Measurements from ENCODE around the gene CYP27A1. TPM values are rescaled to one million over a fixed set of nuclear protein-coding genes. Genes with fewer than 3 reads are reported as not detected.

Gene CYP27A1
- total and polyA plus RNA-seq, 9 donors, result 22.0 to 59.5 (median 34.4) TPM

DNA sequence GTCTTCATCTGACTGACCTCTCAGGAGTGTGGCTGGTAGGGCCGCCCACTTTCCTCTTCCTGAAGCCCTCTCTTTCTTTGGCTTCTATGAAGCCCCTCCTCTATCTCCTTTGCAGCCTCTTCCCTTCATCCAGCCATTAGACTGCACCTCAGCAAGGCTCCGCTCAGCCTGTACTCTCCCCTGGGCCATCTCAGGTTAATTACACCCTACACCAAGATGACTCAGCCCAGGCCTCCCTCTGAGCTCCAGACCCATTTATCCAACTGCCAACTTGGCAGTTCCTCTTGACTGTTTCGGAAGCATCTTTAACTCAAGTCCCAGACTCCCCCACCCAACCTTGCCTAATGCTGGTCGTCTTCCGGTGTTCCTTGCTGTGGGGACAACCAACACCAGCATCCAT is 71.8 kb downstream of the CYP27A1 start:
- intact Hi-C loops (cut with DNase I), result loop anchor here in 1 of 4 donors (10.0 kb wide), 1 partner anchor 139 kb away; the partner anchor contains the start of gene TTLL4
- no peak for DNase-seq
- no peaks in the 10 kb centered on the region for H3K36me3 ChIP-seq
- no peak for TF ChIP-seq EP300 (IDR thresholded peaks at IDR 0.05)
- no peak for TF ChIP-seq POLR2A (IDR thresholded peaks at IDR 0.05)
- TF ChIP-seq CTCF (IDR thresholded peaks at IDR 0.05), result no peak
- no peaks in the 10 kb centered on the region for H3K27me3 ChIP-seq
- no peaks in the 10 kb centered on the region for H3K4me1 ChIP-seq (ENCODE audit: insufficient read depth)
- H3K27ac ChIP-seq, result no peak overlapping the region
- no peak overlapping the region for H3K4me3 ChIP-seq
- H3K9me3 ChIP-seq, result no peaks in the 10 kb centered on the region
- WGBS, 3 donors, result 55 to 74% (median 72%) methylated on average over 5 of the region's 5 CpGs

- intact Hi-C loops (cut with DNase I), result loop anchor here in 1 of 4 donors (10.0 kb wide), 1 partner anchor 140 kb away; the partner anchor contains the start of gene TTLL4
- no peak overlapping the region for H3K27ac ChIP-seq
- no peak for DNase-seq
- H3K9me3 ChIP-seq, result no peaks in the 10 kb centered on the region
- WGBS, 3 donors, result 55 to 63% (median 56%) methylated on average over 5 of the region's 5 CpGs
- no peak overlapping the region for H3K4me3 ChIP-seq
- no peaks in the 10 kb centered on the region for H3K27me3 ChIP-seq
- H3K4me1 ChIP-seq (ENCODE audit: insufficient read depth), result no peaks in the 10 kb centered on the region
- H3K36me3 ChIP-seq, result no peaks in the 10 kb centered on the region
- TF ChIP-seq EP300 (IDR thresholded peaks at IDR 0.05) (no peak), CTCF (IDR thresholded peaks at IDR 0.05) (no peak), POLR2A (IDR thresholded peaks at IDR 0.05) (no peak)
Measured at GRCh38 chr2:218854860-218855259, 72.9 kb downstream of the CYP27A1 start.

- no peak for DNase-seq
- intact Hi-C loops (cut with DNase I), result loop anchor here in 1 of 4 donors (10.0 kb wide), 1 partner anchor 141 kb away; the partner anchor contains the start of gene TTLL4
Measured at GRCh38 chr2:218855305-218856166, 73.6 kb downstream of the CYP27A1 start.

More at GRCh38 chr2:218855305-218856166, 73.6 kb downstream of the CYP27A1 start:
- 80 to 84% (median 80%) methylated on average over 14 of the region's 14 CpGs for WGBS, 3 donors
- H3K9me3 ChIP-seq, result no peaks in the 10 kb centered on the region
- TF ChIP-seq EP300 (IDR thresholded peaks at IDR 0.05), result no peak
- no peak for TF ChIP-seq POLR2A (IDR thresholded peaks at IDR 0.05)
- no peak for TF ChIP-seq CTCF (IDR thresholded peaks at IDR 0.05)
- H3K4me3 ChIP-seq, result no peak overlapping the region
- no peaks in the 10 kb centered on the region for H3K27me3 ChIP-seq
- H3K27ac ChIP-seq, result no peak overlapping the region
- no peaks in the 10 kb centered on the region for H3K36me3 ChIP-seq
- H3K4me1 ChIP-seq (ENCODE audit: insufficient read depth), result peaks cover 3% of the 10 kb centered on the region
